ENCODE measurements around the gene ADORA2B.

The ADORA2B gene

GRCh38 chr17:15913826-15914225 lies 31.1 kb upstream of the ADORA2B start:
- no peak overlapping the region for H3K4me3 ChIP-seq (ENCODE audit: low read length)
- H3K9me3 ChIP-seq (ENCODE audit: control insufficient read depth, low read depth, low read length) = no peaks in the 10 kb centered on the region
- no peaks in the 10 kb centered on the region for H3K36me3 ChIP-seq (ENCODE audit: control insufficient read depth, low read depth, low read length)
- H3K9ac ChIP-seq (ENCODE audit: low read length) = no peak overlapping the region
- no peak overlapping the region for H3K27ac ChIP-seq (ENCODE audit: low read length)
- H3K27me3 ChIP-seq (ENCODE audit: control insufficient read depth, insufficient read depth, low read length) = no peaks in the 10 kb centered on the region
- peaks cover 1% of the 10 kb centered on the region for H3K4me1 ChIP-seq (ENCODE audit: control insufficient read depth, low read depth, low read length)

GRCh38 chr17:15914400-15915170 lies 30.3 kb upstream of the ADORA2B start:
- Histone ChIP-seq H3K4me3 (ENCODE audit: low read length) (no peak overlapping the region), H3K9ac (ENCODE audit: low read length) (no peak overlapping the region), H3K36me3 (ENCODE audit: control insufficient read depth, low read depth, low read length) (no peaks in the 10 kb centered on the region), H3K9me3 (ENCODE audit: control insufficient read depth, low read depth, low read length) (no peaks in the 10 kb centered on the region), H3K27me3 (ENCODE audit: control insufficient read depth, insufficient read depth, low read length) (no peaks in the 10 kb centered on the region), H3K27ac (ENCODE audit: low read length) (no peak overlapping the region), H3K4me1 (ENCODE audit: control insufficient read depth, low read depth, low read length) (no peaks in the 10 kb centered on the region)

- H3K27ac ChIP-seq (ENCODE audit: low read length) = no peak overlapping the region
- H3K9ac ChIP-seq (ENCODE audit: low read length) = no peak overlapping the region
- H3K4me1 ChIP-seq (ENCODE audit: control insufficient read depth, low read depth, low read length) = no peaks in the 10 kb centered on the region
- no peaks in the 10 kb centered on the region for H3K9me3 ChIP-seq (ENCODE audit: control insufficient read depth, low read depth, low read length)
- no peak overlapping the region for H3K4me3 ChIP-seq (ENCODE audit: low read length)
- H3K27me3 ChIP-seq (ENCODE audit: control insufficient read depth, insufficient read depth, low read length) = no peaks in the 10 kb centered on the region
- no peaks in the 10 kb centered on the region for H3K36me3 ChIP-seq (ENCODE audit: control insufficient read depth, low read depth, low read length)
Measured at GRCh38 chr17:15915961-15916360, 29.0 kb upstream of the ADORA2B start.

GRCh38 chr17:15917021-15917437 lies 27.9 kb upstream of the ADORA2B start:
- H3K4me1 ChIP-seq (ENCODE audit: control insufficient read depth, low read depth, low read length) = no peaks in the 10 kb centered on the region
- no peaks in the 10 kb centered on the region for H3K27me3 ChIP-seq (ENCODE audit: control insufficient read depth, insufficient read depth, low read length)
- H3K27ac ChIP-seq (ENCODE audit: low read length) = no peak overlapping the region
- H3K9me3 ChIP-seq (ENCODE audit: control insufficient read depth, low read depth, low read length) = no peaks in the 10 kb centered on the region
- no peaks in the 10 kb centered on the region for H3K36me3 ChIP-seq (ENCODE audit: control insufficient read depth, low read depth, low read length)
- H3K4me3 ChIP-seq (ENCODE audit: low read length) = no peak overlapping the region
- H3K9ac ChIP-seq (ENCODE audit: low read length) = no peak overlapping the region

GRCh38 chr17:15917438-15918027 lies 27.4 kb upstream of the ADORA2B start:
- no peak overlapping the region for H3K27ac ChIP-seq (ENCODE audit: low read length)
- H3K9ac ChIP-seq (ENCODE audit: low read length) = no peak overlapping the region
- no peaks in the 10 kb centered on the region for H3K27me3 ChIP-seq (ENCODE audit: control insufficient read depth, insufficient read depth, low read length)
- no peaks in the 10 kb centered on the region for H3K4me1 ChIP-seq (ENCODE audit: control insufficient read depth, low read depth, low read length)
- no peaks in the 10 kb centered on the region for H3K36me3 ChIP-seq (ENCODE audit: control insufficient read depth, low read depth, low read length)
- no peaks in the 10 kb centered on the region for H3K9me3 ChIP-seq (ENCODE audit: control insufficient read depth, low read depth, low read length)
- H3K4me3 ChIP-seq (ENCODE audit: low read length) = no peak overlapping the region

DNA sequence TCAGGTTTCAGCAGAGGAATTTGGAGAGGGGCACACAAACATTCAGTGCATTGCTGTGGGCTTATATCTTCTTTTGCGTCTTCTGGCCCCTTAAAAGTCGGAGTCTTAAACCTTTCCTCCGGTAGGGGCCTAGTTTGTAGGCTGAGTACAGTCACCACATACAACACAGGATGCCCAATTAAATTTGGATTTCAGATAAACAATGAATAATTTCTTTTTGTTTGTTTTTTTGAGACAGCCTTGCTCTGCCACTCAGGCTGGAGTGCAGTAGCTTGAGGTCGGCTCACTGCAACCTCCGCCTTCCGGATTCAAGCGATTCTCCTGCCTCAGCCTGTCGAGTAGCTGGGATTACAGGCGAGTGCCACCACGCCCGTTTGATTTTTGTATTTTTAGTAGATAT lies 26.7 kb upstream of the ADORA2B start:
- Histone ChIP-seq H3K4me1 (ENCODE audit: control insufficient read depth, low read depth, low read length) (no peaks in the 10 kb centered on the region), H3K36me3 (ENCODE audit: control insufficient read depth, low read depth, low read length) (no peaks in the 10 kb centered on the region), H3K4me3 (ENCODE audit: low read length) (no peak overlapping the region), H3K9ac (ENCODE audit: low read length) (no peak overlapping the region), H3K27ac (ENCODE audit: low read length) (no peak overlapping the region), H3K9me3 (ENCODE audit: control insufficient read depth, low read depth, low read length) (no peaks in the 10 kb centered on the region), H3K27me3 (ENCODE audit: control insufficient read depth, insufficient read depth, low read length) (no peaks in the 10 kb centered on the region)

- no peak overlapping the region for H3K4me3 ChIP-seq (ENCODE audit: low read length)
- no peaks in the 10 kb centered on the region for H3K27me3 ChIP-seq (ENCODE audit: control insufficient read depth, insufficient read depth, low read length)
- no peak overlapping the region for H3K27ac ChIP-seq (ENCODE audit: low read length)
- H3K36me3 ChIP-seq (ENCODE audit: control insufficient read depth, low read depth, low read length) = no peaks in the 10 kb centered on the region
- no peaks in the 10 kb centered on the region for H3K4me1 ChIP-seq (ENCODE audit: control insufficient read depth, low read depth, low read length)
- H3K9me3 ChIP-seq (ENCODE audit: control insufficient read depth, low read depth, low read length) = no peaks in the 10 kb centered on the region
- H3K9ac ChIP-seq (ENCODE audit: low read length) = no peak overlapping the region
Measured at GRCh38 chr17:15918661-15919259, 26.2 kb upstream of the ADORA2B start.

- H3K9me3 ChIP-seq (ENCODE audit: control insufficient read depth, low read depth, low read length) = no peaks in the 10 kb centered on the region
- H3K4me1 ChIP-seq (ENCODE audit: control insufficient read depth, low read depth, low read length) = no peaks in the 10 kb centered on the region
- H3K27me3 ChIP-seq (ENCODE audit: control insufficient read depth, insufficient read depth, low read length) = no peaks in the 10 kb centered on the region
- no peaks in the 10 kb centered on the region for H3K36me3 ChIP-seq (ENCODE audit: control insufficient read depth, low read depth, low read length)
- no peak overlapping the region for H3K9ac ChIP-seq (ENCODE audit: low read length)
- no peak overlapping the region for H3K27ac ChIP-seq (ENCODE audit: low read length)
- H3K4me3 ChIP-seq (ENCODE audit: low read length) = no peak overlapping the region
Measured at GRCh38 chr17:15919466-15919865, 25.5 kb upstream of the ADORA2B start.

DNA sequence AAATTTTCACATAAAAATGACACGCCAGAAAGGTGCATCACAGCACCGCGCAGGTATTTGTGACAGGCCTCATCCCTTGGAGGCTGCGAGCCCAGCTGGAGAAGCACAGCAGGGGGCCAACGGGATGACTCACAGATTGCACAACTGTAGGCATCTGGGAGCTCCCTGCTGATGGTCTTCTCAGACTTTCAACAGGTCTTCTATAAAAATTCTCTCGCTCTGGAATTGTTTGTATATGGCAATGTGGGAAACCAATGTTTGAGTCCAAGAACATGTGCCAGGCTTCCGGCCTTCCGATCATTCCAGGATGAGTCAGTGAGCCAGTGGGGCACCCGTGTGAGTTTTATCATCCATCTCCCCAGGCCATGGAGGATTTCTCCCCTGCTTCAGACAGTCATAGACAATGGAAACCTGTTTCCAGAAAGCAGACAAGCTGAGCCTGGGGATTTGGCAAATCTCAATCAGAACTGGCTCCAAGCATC lies 24.1 kb upstream of the ADORA2B start:
- H3K27me3 ChIP-seq (ENCODE audit: control insufficient read depth, insufficient read depth, low read length) = no peaks in the 10 kb centered on the region
- H3K9ac ChIP-seq (ENCODE audit: low read length) = no peak overlapping the region
- no peaks in the 10 kb centered on the region for H3K9me3 ChIP-seq (ENCODE audit: control insufficient read depth, low read depth, low read length)
- no peak overlapping the region for H3K4me3 ChIP-seq (ENCODE audit: low read length)
- H3K36me3 ChIP-seq (ENCODE audit: control insufficient read depth, low read depth, low read length) = no peaks in the 10 kb centered on the region
- H3K27ac ChIP-seq (ENCODE audit: low read length) = no peak overlapping the region
- no peaks in the 10 kb centered on the region for H3K4me1 ChIP-seq (ENCODE audit: control insufficient read depth, low read depth, low read length)

DNA sequence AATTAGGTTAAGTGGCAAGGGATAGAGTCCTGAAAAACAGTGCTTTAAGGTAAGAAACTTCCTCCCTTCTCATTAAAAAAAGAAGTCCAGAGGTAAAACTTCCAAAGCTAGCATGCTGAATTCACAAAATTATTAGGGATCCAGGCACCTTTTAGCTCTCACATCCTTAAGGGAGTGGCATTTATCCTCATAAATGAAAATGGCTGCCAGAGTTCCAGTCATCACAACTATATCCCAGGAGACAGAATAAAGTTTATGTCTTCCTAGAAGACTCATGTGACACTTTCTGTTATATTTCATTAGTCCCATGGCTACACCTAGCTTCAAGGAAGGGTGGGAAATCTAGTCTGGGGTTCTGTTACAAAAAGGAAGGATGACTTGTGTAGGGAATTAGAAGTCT lies 23.3 kb upstream of the ADORA2B start:
- Histone ChIP-seq H3K9me3 (ENCODE audit: control insufficient read depth, low read depth, low read length) (no peaks in the 10 kb centered on the region), H3K4me1 (ENCODE audit: control insufficient read depth, low read depth, low read length) (no peaks in the 10 kb centered on the region), H3K27me3 (ENCODE audit: control insufficient read depth, insufficient read depth, low read length) (no peaks in the 10 kb centered on the region), H3K4me3 (ENCODE audit: low read length) (no peak overlapping the region), H3K36me3 (ENCODE audit: control insufficient read depth, low read depth, low read length) (no peaks in the 10 kb centered on the region), H3K27ac (ENCODE audit: low read length) (no peak overlapping the region), H3K9ac (ENCODE audit: low read length) (no peak overlapping the region)

GRCh38 chr17:15922586-15922985 lies 22.3 kb upstream of the ADORA2B start:
- no peak overlapping the region for H3K4me3 ChIP-seq (ENCODE audit: low read length)
- H3K27ac ChIP-seq (ENCODE audit: low read length) = no peak overlapping the region
- no peaks in the 10 kb centered on the region for H3K9me3 ChIP-seq (ENCODE audit: control insufficient read depth, low read depth, low read length)
- H3K9ac ChIP-seq (ENCODE audit: low read length) = no peak overlapping the region
- H3K36me3 ChIP-seq (ENCODE audit: control insufficient read depth, low read depth, low read length) = no peaks in the 10 kb centered on the region
- H3K27me3 ChIP-seq (ENCODE audit: control insufficient read depth, insufficient read depth, low read length) = no peaks in the 10 kb centered on the region
- no peaks in the 10 kb centered on the region for H3K4me1 ChIP-seq (ENCODE audit: control insufficient read depth, low read depth, low read length)

All from iPS-18a (cell line).